GM23338 (cell line): Measurements from ENCODE around the gene CYSLTR2. TPM values are rescaled to one million over a fixed set of nuclear protein-coding genes. Genes with fewer than 3 reads are reported as not detected.

Experiments
- ATAC-seq: fragments of 200-7000 bp; cut with Tn5 transposase; 3 replicates; pipeline ENCODE4 v1.9.1; 2020
- DNase-seq: peaks from one replicate; pipeline ENCODE4 v3.0.0-alpha.2; 2015; ENCODE audit warnings: low spot score
- H2AFZ ChIP-seq: fragments of 200-600 bp; sonication (generic); 2 replicates; pipeline ENCODE4 v1.8.0; 2016; ENCODE audit warnings: antibody characterized with exemption, mild to moderate bottlenecking, moderate library complexity
- H3F3A ChIP-seq: fragments of 200-600 bp; sonication (generic); replicated peaks from 2 replicates; pipeline ENCODE4 v1.8.0; 2017; ENCODE audit warnings: antibody characterized with exemption, mixed run types, low read depth
- H3K27ac ChIP-seq: fragments of 200-600 bp; sonication (generic); 2 replicates; pipeline ENCODE4 v1.6.1; 2016; ENCODE audit warnings: low read depth
- H3K27me3 ChIP-seq: fragments of 200-600 bp; sonication (generic); 2 replicates; pipeline ENCODE4 v1.8.0; 2016; ENCODE audit warnings: mild to moderate bottlenecking, mixed run types, moderate library complexity; ENCODE audit not compliant: insufficient read depth
- H3K36me3 ChIP-seq: fragments of 200-600 bp; sonication (generic); 2 replicates; pipeline ENCODE4 v1.8.0; 2016; ENCODE audit warnings: mild to moderate bottlenecking; ENCODE audit not compliant: insufficient read depth
- H3K4me1 ChIP-seq: fragments of 200-600 bp; sonication (generic); 2 replicates; pipeline ENCODE4 v1.8.0; 2016; ENCODE audit warnings: mild to moderate bottlenecking, moderate library complexity; ENCODE audit not compliant: insufficient read depth
- H3K4me2 ChIP-seq: fragments of 200-600 bp; sonication (generic); 2 replicates; pipeline ENCODE4 v1.7.1; 2017; ENCODE audit warnings: mixed run types
- H3K4me3 ChIP-seq: fragments of 200-600 bp; sonication (generic); 2 replicates; pipeline ENCODE4 v1.6.1; 2016; ENCODE audit warnings: mixed run types
- H3K79me2 ChIP-seq: fragments of 200-600 bp; sonication (generic); replicated peaks from 2 replicates; pipeline ENCODE4 v1.8.0; 2017; ENCODE audit warnings: mild to moderate bottlenecking; ENCODE audit not compliant: insufficient read depth
- H3K9me2 ChIP-seq: fragments of 200-600 bp; sonication (generic); 2 replicates; pipeline ENCODE4 v1.8.0; 2017; ENCODE audit not compliant: insufficient read depth
- H4K20me1 ChIP-seq: fragments of 200-600 bp; sonication (generic); replicated peaks from 2 replicates; pipeline ENCODE4 v1.8.0; 2017; ENCODE audit warnings: mild to moderate bottlenecking; ENCODE audit not compliant: insufficient read depth
- H3K27ac Mint-ChIP-seq: 2 replicates; pipeline ENCODE4 v1.8.0; 2020; ENCODE audit warnings: inconsistent platforms, mild to moderate bottlenecking, moderate library complexity, mixed read lengths
- H3K27me3 Mint-ChIP-seq: 3 replicates; pipeline ENCODE4 v1.8.0; 2022; ENCODE audit warnings: low read depth, mild to moderate bottlenecking, moderate library complexity, mixed read lengths, inconsistent platforms; ENCODE audit not compliant: insufficient read depth, poor library complexity
- H3K36me3 Mint-ChIP-seq: 3 replicates; pipeline ENCODE4 v1.8.0; 2021; ENCODE audit warnings: low read depth, mild to moderate bottlenecking, inconsistent platforms, moderate library complexity, mixed read lengths
- H3K4me1 Mint-ChIP-seq: 3 replicates; pipeline ENCODE4 v1.8.0; 2020; ENCODE audit warnings: mild to moderate bottlenecking, inconsistent platforms, mixed read lengths
- H3K4me3 Mint-ChIP-seq: 3 replicates; pipeline ENCODE4 v1.8.0; 2021; ENCODE audit warnings: moderate library complexity, mild to moderate bottlenecking, inconsistent platforms, mixed read lengths
- H3K9me3 Mint-ChIP-seq: 3 replicates; pipeline ENCODE4 v1.8.0; 2020; ENCODE audit warnings: moderate library complexity, mild to moderate bottlenecking, inconsistent platforms, mixed read lengths
- CREB1 ChIP-seq: fragments of 250-450 bp; sonication (Bioruptor Pico); IDR thresholded peaks from 2 replicates; pipeline ENCODE4 v1.5.0; 2020; ENCODE audit warnings: low read depth, mild to moderate bottlenecking, moderate library complexity
- ETS1 ChIP-seq: IDR thresholded peaks from 2 replicates; pipeline ENCODE4 v1.6.1; 2016; ENCODE audit warnings: antibody characterized with exemption
- EZH2 ChIP-seq: fragments of 200-600 bp; sonication (generic); IDR thresholded peaks from one replicate; pipeline ENCODE4 v1.8.0; 2017; ENCODE audit warnings: antibody characterized with exemption, mild to moderate bottlenecking, low read depth; ENCODE audit not compliant: unreplicated experiment
- EZH2phosphoT487 ChIP-seq: fragments of 200-600 bp; sonication (generic); IDR thresholded peaks from one replicate; pipeline ENCODE4 v1.8.1; 2018; ENCODE audit warnings: antibody characterized with exemption; ENCODE audit not compliant: unreplicated experiment
- JUNB ChIP-seq: IDR thresholded peaks from one replicate; pipeline ENCODE4 v1.6.1; 2016; ENCODE audit warnings: antibody characterized with exemption; ENCODE audit not compliant: unreplicated experiment
- POLR2AphosphoS5 ChIP-seq: IDR thresholded peaks from 2 replicates; pipeline ENCODE4 v1.6.1; 2016; ENCODE audit warnings: antibody characterized with exemption, low read depth
- STAT1 ChIP-seq: IDR thresholded peaks from one replicate; pipeline ENCODE4 v1.6.1; 2016; ENCODE audit warnings: antibody characterized with exemption; ENCODE audit not compliant: unreplicated experiment
- ZNF114 ChIP-seq: fragments of 250-450 bp; sonication (Bioruptor Pico); IDR thresholded peaks from 2 replicates; pipeline ENCODE4 v1.5.0; 2020; ENCODE audit warnings: mild to moderate bottlenecking, moderate library complexity
- ZNF331 ChIP-seq: fragments of 250-450 bp; sonication (Bioruptor Pico); IDR thresholded peaks from 2 replicates; pipeline ENCODE4 v1.5.0; 2020; ENCODE audit warnings: low read depth, mild to moderate bottlenecking, moderate library complexity
- polyA plus RNA-seq: library from polyadenylated mRNA; unstranded; fragments of >200 nt; fragmentation: Nextera tagmentation; extraction: Ambion mirVana; gene quantifications from 2 replicates; pipeline ENCODE4 v1.2.1, GENCODE V29; 2016
- total RNA-seq: library from RNA; depleted of rRNA; stranded (reverse); fragments of >200 nt; shearing (Covaris generic); gene quantifications from 2 replicates; pipeline ENCODE4 v1.2.3, GENCODE V29; 2014
- TF ChIP-seq, protein P1 (sequence below), 2 experiments: fragments of 200-600 bp in 1 of 2; sonication (generic) in 1 of 2; conservative IDR thresholded peaks; 2 replicates each; pipeline versions ENCODE4 v1.5.1 to v1.6.1; 2016 to 2017; ENCODE audit warnings: antibody characterized with exemption in 2 of 2, low read depth in 2 of 2, mild to moderate bottlenecking in 2 of 2, moderate library complexity in 1 of 2

Gene CYSLTR2
- total and polyA plus RNA-seq, 2 experiments from 2014 or later: not detected

DNA sequence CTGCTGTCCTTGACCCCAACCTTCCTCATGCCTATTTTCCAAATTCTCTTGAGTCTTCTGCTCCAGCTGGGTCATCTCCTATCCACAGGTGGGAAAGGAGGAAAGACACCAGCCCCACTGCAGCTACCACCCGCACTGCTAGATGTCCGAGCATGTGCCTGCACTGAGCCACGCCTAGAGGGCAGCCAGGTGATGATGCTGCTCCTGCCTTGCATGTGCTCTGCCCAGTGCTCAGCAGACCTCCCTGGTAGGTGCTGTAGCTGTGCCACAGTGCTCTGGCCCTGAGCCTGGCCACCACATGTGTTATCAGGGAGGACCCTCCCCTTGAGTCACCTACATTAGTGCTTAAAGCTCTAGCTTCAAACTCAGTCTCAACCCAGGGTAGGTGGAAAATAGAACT is 6.9 kb upstream of the CYSLTR2 start:
- H3K4me3 Mint-ChIP-seq: no peak overlapping the region
- no peak overlapping the region for H3K27ac ChIP-seq
- no peaks in the 10 kb centered on the region for H3K36me3 Mint-ChIP-seq
- H3K27me3 Mint-ChIP-seq: no peaks in the 10 kb centered on the region
- no peak for TF ChIP-seq CREB1
- TF ChIP-seq, protein P1, sequence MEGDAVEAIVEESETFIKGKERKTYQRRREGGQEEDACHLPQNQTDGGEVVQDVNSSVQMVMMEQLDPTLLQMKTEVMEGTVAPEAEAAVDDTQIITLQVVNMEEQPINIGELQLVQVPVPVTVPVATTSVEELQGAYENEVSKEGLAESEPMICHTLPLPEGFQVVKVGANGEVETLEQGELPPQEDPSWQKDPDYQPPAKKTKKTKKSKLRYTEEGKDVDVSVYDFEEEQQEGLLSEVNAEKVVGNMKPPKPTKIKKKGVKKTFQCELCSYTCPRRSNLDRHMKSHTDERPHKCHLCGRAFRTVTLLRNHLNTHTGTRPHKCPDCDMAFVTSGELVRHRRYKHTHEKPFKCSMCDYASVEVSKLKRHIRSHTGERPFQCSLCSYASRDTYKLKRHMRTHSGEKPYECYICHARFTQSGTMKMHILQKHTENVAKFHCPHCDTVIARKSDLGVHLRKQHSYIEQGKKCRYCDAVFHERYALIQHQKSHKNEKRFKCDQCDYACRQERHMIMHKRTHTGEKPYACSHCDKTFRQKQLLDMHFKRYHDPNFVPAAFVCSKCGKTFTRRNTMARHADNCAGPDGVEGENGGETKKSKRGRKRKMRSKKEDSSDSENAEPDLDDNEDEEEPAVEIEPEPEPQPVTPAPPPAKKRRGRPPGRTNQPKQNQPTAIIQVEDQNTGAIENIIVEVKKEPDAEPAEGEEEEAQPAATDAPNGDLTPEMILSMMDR (conservative IDR thresholded peaks at IDR 0.05; ENCODE audit: low read depth in 2 of 2): 0 out of 4 replicates have a peak, but pooled peaks of 1 of the 2 experiments have one; percentile 9
- no peaks in the 10 kb centered on the region for H4K20me1 ChIP-seq
- ATAC-seq (peak; percentile 37; the same call in 2 of the 3 replicates), DNase-seq (no peak)
- H3K27me3 ChIP-seq: no peaks in the 10 kb centered on the region
- no peak overlapping the region for H2AFZ ChIP-seq
- no peaks in the 10 kb centered on the region for H3K36me3 ChIP-seq
- H3K4me1 ChIP-seq: no peaks in the 10 kb centered on the region
- H3K4me2 ChIP-seq: no peak overlapping the region
- H3F3A ChIP-seq: no peaks in the 10 kb centered on the region
- H3K9me3 Mint-ChIP-seq: no peaks in the 10 kb centered on the region
- no peaks in the 10 kb centered on the region for H3K79me2 ChIP-seq
- H3K4me3 ChIP-seq: no peak overlapping the region
- H3K9me2 ChIP-seq: no peaks in the 10 kb centered on the region
- no peaks in the 10 kb centered on the region for H3K4me1 Mint-ChIP-seq
- H3K27ac Mint-ChIP-seq: no peak overlapping the region

GRCh38 chr13:48647625-48648024 is 6.1 kb upstream of the CYSLTR2 start:
- H3K9me3 Mint-ChIP-seq: no peaks in the 10 kb centered on the region

GRCh38 chr13:48648446-48648845 is 5.3 kb upstream of the CYSLTR2 start:
- Histone ChIP-seq H3F3A (no peaks in the 10 kb centered on the region), H3K4me2 (no peak overlapping the region), H3K79me2 (no peaks in the 10 kb centered on the region), H4K20me1 (no peaks in the 10 kb centered on the region), H3K4me3 (no peak overlapping the region), H3K36me3 (no peaks in the 10 kb centered on the region), H3K4me1 (no peaks in the 10 kb centered on the region), H3K27me3 (no peaks in the 10 kb centered on the region), H3K27ac (no peak overlapping the region), H2AFZ (no peak overlapping the region; the same call in 1 of the 2 replicates), H3K9me2 (no peaks in the 10 kb centered on the region)
- Mint-ChIP-seq H3K9me3 (no peaks in the 10 kb centered on the region), H3K4me3 (no peak overlapping the region), H3K36me3 (no peaks in the 10 kb centered on the region), H3K27ac (no peak overlapping the region), H3K4me1 (peaks cover 5% of the 10 kb centered on the region; the same call in 2 of the 3 replicates), H3K27me3 (no peaks in the 10 kb centered on the region)
- DNase-seq (no peak), ATAC-seq (no peak)
- TF ChIP-seq EZH2 (no peak), ZNF114 (CRISPR knock-in tag) (no peak), ZNF331 (CRISPR knock-in tag) (no peak), JUNB (no peak), CREB1 (no peak), STAT1 (no peak), ETS1 (no peak), POLR2AphosphoS5 (no peak), EZH2phosphoT487 (no peak)
- TF ChIP-seq, protein P1 (conservative IDR thresholded peaks at IDR 0.05; ENCODE audit: low read depth in 2 of 2): no peak

More at GRCh38 chr13:48647625-48648024, 6.1 kb upstream of the CYSLTR2 start:
- H3K27me3 Mint-ChIP-seq: no peaks in the 10 kb centered on the region
- Histone ChIP-seq H3F3A (no peaks in the 10 kb centered on the region), H3K4me2 (no peak overlapping the region), H2AFZ (no peak overlapping the region), H3K4me1 (no peaks in the 10 kb centered on the region), H3K9me2 (no peaks in the 10 kb centered on the region), H3K36me3 (no peaks in the 10 kb centered on the region), H3K4me3 (no peak overlapping the region), H3K79me2 (no peaks in the 10 kb centered on the region), H3K27ac (no peak overlapping the region), H4K20me1 (no peaks in the 10 kb centered on the region), H3K27me3 (no peaks in the 10 kb centered on the region)
- DNase-seq (no peak), ATAC-seq (peak; percentile 47; the same call in 2 of the 3 replicates)
- H3K36me3 Mint-ChIP-seq: no peaks in the 10 kb centered on the region
- no peak overlapping the region for H3K4me3 Mint-ChIP-seq
- no peak for TF ChIP-seq CREB1
- TF ChIP-seq, protein P1 (conservative IDR thresholded peaks at IDR 0.05; ENCODE audit: low read depth in 2 of 2): peak; percentile 15 to 58; a peak in 3 of 4 replicates
- H3K27ac Mint-ChIP-seq: no peak overlapping the region
- no peaks in the 10 kb centered on the region for H3K4me1 Mint-ChIP-seq
